ENCODE results near the gene DLX2.

DNA sequence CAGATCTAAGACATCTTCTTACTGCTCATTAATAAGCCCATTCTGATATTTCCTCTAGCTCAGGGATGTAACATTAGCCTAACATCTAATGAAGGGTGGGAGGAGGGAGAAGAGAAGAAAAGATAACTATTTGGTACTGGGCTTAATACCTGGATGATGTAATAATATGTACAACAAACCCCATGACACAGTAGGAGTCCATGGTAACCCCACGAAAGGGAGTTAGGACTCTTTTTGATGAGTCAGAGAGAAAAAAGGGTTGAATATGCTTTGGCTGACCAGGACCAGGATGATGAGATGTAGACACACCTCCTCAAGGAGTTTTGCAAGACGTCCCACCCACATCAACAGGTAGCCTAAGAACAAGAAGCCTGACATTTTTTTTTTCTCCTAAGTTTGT is 34.4 kb upstream of the DLX2 start:
- TF ChIP-seq, protein P1, sequence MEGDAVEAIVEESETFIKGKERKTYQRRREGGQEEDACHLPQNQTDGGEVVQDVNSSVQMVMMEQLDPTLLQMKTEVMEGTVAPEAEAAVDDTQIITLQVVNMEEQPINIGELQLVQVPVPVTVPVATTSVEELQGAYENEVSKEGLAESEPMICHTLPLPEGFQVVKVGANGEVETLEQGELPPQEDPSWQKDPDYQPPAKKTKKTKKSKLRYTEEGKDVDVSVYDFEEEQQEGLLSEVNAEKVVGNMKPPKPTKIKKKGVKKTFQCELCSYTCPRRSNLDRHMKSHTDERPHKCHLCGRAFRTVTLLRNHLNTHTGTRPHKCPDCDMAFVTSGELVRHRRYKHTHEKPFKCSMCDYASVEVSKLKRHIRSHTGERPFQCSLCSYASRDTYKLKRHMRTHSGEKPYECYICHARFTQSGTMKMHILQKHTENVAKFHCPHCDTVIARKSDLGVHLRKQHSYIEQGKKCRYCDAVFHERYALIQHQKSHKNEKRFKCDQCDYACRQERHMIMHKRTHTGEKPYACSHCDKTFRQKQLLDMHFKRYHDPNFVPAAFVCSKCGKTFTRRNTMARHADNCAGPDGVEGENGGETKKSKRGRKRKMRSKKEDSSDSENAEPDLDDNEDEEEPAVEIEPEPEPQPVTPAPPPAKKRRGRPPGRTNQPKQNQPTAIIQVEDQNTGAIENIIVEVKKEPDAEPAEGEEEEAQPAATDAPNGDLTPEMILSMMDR (conservative IDR thresholded peaks at IDR 0.05; ENCODE audit: low read length) = no peak
- TF ChIP-seq EZH2phosphoT487 (IDR thresholded peaks at IDR 0.05; ENCODE audit: borderline replicate concordance) = no peak

All from Loucy (cell line).